Fibroblast of mammary gland (primary cell): ENCODE measurements around the gene MSI2.
A peak's percentile ranks its signal among the peaks of the same experiment; 100 is the strongest.

Experiments
- DNase-seq: peaks from one replicate; pipeline ENCODE4 v3.0.0-alpha.2; 2010; ENCODE audit warnings: low read depth
- H3K4me3 ChIP-seq: 2 replicates; pipeline ENCODE4 v1.5.1; 2011; ENCODE audit warnings: low read depth, mild to moderate bottlenecking, low read length, moderate library complexity; ENCODE audit not compliant: control insufficient read depth
- TF ChIP-seq, protein P1 (sequence below): conservative IDR thresholded peaks from 2 replicates; pipeline ENCODE4 v1.5.1; 2011; ENCODE audit warnings: low read depth, low read length, inconsistent platforms; ENCODE audit not compliant: control insufficient read depth, insufficient read depth

Gene MSI2

DNA sequence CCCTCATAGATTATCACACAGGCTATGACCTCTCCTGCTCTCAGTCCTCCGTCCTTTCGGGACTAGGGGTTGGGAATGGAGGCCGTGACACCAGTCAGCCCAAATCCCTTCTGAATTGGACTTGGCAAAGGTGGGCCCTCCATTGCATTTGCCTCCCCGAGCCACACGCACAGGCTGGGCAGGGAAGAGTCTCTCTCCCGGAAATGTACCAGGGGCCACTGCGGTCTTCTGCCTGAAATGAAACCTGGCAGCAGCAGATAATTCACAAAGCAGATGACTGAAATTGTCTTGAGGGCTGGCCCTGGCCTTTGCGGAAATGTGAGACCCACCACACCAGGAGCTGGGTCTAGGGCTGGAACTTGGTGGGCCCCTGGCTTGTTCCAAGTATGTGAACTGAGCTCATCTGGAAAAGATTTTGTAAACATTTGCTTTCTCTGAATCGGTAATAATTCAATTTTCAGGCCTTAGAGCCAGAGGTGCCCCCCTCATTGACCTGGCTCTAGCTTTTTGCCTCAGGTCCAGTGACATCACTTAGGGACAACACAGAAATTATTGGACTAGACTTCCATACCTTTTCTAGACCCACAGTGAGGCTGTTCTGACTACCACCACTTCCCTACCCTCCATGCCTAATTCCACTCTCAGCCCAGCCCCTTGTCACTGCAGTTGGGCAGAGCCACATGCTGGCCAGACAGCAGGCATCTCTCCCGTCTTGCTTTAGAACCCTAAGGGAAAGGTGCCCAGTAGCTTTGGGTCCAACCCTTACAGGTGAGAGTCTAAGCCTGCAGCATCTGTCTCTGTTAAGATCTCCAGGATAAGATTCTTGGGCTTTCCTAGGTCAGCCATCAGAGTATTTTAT, 413.6 kb downstream of the MSI2 start:
- TF ChIP-seq, protein P1, sequence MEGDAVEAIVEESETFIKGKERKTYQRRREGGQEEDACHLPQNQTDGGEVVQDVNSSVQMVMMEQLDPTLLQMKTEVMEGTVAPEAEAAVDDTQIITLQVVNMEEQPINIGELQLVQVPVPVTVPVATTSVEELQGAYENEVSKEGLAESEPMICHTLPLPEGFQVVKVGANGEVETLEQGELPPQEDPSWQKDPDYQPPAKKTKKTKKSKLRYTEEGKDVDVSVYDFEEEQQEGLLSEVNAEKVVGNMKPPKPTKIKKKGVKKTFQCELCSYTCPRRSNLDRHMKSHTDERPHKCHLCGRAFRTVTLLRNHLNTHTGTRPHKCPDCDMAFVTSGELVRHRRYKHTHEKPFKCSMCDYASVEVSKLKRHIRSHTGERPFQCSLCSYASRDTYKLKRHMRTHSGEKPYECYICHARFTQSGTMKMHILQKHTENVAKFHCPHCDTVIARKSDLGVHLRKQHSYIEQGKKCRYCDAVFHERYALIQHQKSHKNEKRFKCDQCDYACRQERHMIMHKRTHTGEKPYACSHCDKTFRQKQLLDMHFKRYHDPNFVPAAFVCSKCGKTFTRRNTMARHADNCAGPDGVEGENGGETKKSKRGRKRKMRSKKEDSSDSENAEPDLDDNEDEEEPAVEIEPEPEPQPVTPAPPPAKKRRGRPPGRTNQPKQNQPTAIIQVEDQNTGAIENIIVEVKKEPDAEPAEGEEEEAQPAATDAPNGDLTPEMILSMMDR = no peak
- DNase-seq = no peak
- H3K4me3 ChIP-seq = no peak overlapping the region

DNA sequence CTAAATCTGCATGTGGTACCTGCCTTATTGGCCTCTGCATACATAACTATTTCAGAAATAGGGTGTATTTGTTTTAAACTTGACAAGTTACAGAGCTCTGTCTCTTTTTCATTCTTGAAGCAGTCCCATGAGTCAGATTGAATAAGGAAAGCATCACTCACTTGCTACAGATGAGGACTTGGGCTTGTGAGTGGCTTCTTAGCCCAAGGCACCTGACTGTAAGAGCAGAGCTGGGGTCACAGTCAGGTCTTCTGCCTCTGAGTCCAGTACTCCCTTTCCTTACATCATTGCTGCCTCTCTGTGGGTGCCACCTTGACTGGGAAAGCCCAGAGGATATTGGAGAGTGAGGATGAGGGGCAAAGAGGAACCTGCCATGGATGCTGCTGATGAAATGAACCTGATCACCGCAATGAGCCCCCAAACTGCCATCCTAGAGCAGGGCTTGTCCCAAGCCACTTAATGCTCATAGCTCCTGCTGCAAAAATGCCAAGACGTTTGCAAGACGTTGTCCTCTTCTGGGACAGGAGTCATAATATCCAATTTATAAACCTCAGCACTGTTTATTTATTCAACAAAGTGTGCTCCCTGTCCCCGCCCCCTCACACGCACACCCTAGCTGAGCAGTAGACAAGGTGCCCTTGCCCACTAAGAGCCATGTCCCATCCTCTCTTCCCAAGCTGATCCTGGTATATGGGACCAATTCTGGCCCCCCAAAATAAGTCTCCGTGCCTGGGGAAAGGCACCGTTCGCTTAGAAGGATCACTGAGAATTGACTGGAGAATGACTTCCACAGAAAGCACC, 414.6 kb downstream of the MSI2 start:
- H3K4me3 ChIP-seq = no peak overlapping the region
- DNase-seq = no peak
- TF ChIP-seq, protein P1 = no peak

DNA sequence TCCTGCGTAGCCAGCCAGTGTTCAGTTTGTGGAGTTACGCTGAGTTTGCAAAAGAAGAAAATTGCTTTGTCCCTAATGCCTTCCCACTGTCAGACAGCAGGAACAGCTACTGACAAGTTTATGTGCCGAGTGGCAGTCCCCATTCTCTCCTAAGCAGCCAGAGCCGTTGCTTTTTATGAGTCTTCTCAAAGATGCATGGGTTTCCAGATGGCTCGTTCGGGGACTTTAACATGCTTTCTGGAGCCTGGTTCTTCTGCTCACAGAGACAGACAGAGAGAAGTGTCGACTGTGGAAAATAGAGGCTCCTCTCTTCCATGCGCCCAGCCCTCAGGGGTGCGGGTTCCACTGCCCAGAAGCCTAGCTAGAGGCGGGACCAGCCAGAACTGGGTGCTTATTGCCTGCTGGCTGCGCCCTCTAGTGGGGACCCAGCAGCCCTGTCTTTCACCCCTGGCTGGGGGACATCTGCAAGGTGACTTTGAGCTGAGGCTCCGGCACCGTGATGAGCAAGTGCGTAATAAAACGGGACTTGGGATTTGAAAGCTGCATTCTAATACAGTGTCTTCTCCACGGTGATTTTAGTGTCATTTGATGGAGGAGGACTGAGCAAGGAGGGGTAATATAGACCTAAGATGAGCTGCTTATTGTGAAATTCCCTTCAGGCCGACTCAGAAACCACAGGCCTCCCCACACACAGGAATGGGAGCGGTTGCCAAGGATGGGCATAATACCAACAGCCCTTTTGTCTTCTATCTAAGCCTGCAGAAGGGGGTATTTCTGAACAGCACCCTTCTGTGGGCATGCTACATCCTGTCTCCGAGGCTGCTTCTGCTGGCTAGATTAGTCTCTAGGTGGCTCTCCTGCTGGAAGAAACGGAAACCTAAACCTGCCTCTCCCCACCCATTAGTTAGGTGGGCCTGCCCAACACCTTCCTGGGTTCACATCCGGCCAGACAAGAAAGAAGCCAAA, 415.6 kb downstream of the MSI2 start:
- no peak overlapping the region for H3K4me3 ChIP-seq

DNA sequence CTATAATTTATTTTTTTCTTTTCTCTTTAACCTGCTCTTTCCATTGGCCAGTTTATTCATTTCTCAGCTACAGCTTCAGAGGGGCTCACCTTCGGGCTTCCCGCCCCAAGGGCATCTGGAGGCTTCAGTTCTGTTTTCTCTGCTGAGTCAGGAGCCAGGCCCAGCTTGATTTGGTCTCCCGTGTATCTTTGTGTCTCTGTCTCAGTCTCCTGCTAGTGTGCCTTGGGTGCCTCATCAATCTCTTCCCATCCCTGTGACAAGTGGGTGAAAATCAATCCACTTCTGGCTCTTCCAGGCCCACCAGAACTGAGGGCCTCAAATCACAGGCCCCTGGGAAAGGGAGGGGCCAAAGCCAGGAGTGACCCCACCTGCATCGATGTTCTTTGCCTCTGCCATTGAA, 416.6 kb downstream of the MSI2 start:
- no peak overlapping the region for H3K4me3 ChIP-seq
- DNase-seq = no peak
- TF ChIP-seq, protein P1 = no peak

More for the DNA sequence above, 415.6 kb downstream of the MSI2 start:
- TF ChIP-seq, protein P1 = peak; percentile 96
- DNase-seq = peak; percentile 67

DNA sequence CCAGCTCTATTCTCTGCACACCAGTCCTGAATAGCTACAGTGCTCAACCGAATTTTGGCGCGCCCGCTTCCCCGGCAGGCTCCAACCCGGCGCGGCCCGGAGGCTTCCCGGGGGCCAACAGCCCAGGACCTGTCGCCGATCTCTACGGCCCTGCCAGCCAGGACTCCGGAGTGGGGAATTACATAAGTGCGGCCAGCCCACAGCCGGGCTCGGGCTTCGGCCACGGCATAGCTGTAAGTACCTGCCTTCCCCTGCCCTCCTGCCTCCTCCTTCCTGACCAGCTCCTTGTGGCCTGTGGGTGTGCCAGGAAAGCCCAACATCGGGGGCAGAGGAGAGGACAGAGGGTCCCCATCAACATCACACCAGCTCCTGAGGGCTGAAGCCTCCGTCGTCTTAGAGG, 418.6 kb downstream of the MSI2 start:
- TF ChIP-seq, protein P1 = no peak
- DNase-seq = no peak
- H3K4me3 ChIP-seq = no peak overlapping the region
